ENCODE data around the gene NKD1.

The NKD1 gene

GRCh38 chr16:50607051-50607431 is 58.8 kb downstream of the NKD1 start:
- TF ChIP-seq CTCF (IDR thresholded peaks at IDR 0.05; ENCODE audit: low read depth, low read length), result no peak
- no peak for DNase-seq (ENCODE audit: extremely low read depth, low read depth)

GRCh38 chr16:50607447-50607846 is 59.3 kb downstream of the NKD1 start:
- TF ChIP-seq CTCF (IDR thresholded peaks at IDR 0.05; ENCODE audit: low read depth, low read length), result no peak
- DNase-seq (ENCODE audit: extremely low read depth, low read depth), result no peak

- TF ChIP-seq CTCF (IDR thresholded peaks at IDR 0.05; ENCODE audit: low read depth, low read length), result no peak
Observed at GRCh38 chr16:50607970-50608557, 59.9 kb downstream of the NKD1 start.

GRCh38 chr16:50609049-50609448 is 60.9 kb downstream of the NKD1 start:
- no peak for DNase-seq (ENCODE audit: extremely low read depth, low read depth)
- TF ChIP-seq CTCF (IDR thresholded peaks at IDR 0.05; ENCODE audit: low read depth, low read length), result no peak

More at GRCh38 chr16:50607970-50608557, 59.9 kb downstream of the NKD1 start:
- no peak for DNase-seq (ENCODE audit: extremely low read depth, low read depth)

- DNase-seq (ENCODE audit: extremely low read depth, low read depth), result no peak
- no peak for TF ChIP-seq CTCF (IDR thresholded peaks at IDR 0.05; ENCODE audit: low read depth, low read length)
Observed at GRCh38 chr16:50609471-50609870, 61.3 kb downstream of the NKD1 start.

GRCh38 chr16:50610331-50611262 is 62.4 kb downstream of the NKD1 start:
- no peak for DNase-seq (ENCODE audit: extremely low read depth, low read depth)
- no peak for TF ChIP-seq CTCF (IDR thresholded peaks at IDR 0.05; ENCODE audit: low read depth, low read length)

GRCh38 chr16:50611332-50611934 is 63.2 kb downstream of the NKD1 start:
- no peak; the same call in 1 of the 2 replicates for TF ChIP-seq CTCF (IDR thresholded peaks at IDR 0.05; ENCODE audit: low read depth, low read length)
- DNase-seq (ENCODE audit: extremely low read depth, low read depth), result no peak
